ENCODE results near the gene CISD1.

DNA sequence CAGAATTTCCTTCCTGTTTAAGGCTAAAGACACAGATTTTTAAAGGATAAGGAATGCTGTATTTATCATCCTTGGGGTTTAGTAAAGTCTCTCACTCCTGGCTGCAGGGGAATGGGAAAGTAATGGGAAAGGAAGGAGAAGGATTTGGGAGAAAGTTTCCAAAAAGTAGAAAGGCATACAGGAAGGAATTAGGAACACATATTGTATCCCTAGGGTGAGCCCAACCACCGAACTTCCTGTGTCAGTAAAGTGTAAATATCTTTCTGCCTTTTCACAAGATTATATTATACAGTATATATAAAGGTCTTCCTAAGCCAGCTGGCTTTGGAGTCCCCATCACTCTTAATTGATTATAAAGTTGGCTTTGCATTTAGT is 53.9 kb downstream of the CISD1 start:
- TF ChIP-seq, protein P1, sequence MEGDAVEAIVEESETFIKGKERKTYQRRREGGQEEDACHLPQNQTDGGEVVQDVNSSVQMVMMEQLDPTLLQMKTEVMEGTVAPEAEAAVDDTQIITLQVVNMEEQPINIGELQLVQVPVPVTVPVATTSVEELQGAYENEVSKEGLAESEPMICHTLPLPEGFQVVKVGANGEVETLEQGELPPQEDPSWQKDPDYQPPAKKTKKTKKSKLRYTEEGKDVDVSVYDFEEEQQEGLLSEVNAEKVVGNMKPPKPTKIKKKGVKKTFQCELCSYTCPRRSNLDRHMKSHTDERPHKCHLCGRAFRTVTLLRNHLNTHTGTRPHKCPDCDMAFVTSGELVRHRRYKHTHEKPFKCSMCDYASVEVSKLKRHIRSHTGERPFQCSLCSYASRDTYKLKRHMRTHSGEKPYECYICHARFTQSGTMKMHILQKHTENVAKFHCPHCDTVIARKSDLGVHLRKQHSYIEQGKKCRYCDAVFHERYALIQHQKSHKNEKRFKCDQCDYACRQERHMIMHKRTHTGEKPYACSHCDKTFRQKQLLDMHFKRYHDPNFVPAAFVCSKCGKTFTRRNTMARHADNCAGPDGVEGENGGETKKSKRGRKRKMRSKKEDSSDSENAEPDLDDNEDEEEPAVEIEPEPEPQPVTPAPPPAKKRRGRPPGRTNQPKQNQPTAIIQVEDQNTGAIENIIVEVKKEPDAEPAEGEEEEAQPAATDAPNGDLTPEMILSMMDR (IDR thresholded peaks at IDR 0.05) = no peak
- TF ChIP-seq EP300 (IDR thresholded peaks at IDR 0.05) (no peak), POLR2A (IDR thresholded peaks at IDR 0.05) (no peak)
